Thoracic aorta (tissue), 2 donors: ENCODE measurements around the gene COL20A1. TPM values are rescaled to one million over a fixed set of nuclear protein-coding genes. Genes with fewer than 3 reads are reported as not detected.

Source experiments
- ATAC-seq: fragments of 150-250 bp; one replicate; pipeline ENCODE4 v1.8.0; 2017; ENCODE audit warnings: low read depth; ENCODE audit not compliant: insufficient number of reproducible peaks, low FRiP score
- DNase-seq: peaks from one replicate; pipeline ENCODE4 v3.0.0-alpha.2; 2020; ENCODE audit warnings: low spot score
- H3K27ac ChIP-seq, 2 donors: fragments of 200-600 bp; sonication (generic); 1 replicate in 1 of 2; 2 replicates in 1 of 2; pipeline ENCODE4 v1.5.1; 2016; ENCODE audit warnings: mild to moderate bottlenecking in 2 of 2, moderate library complexity in 2 of 2
- H3K27me3 ChIP-seq: fragments of 200-600 bp; sonication (generic); replicated peaks from 2 replicates; pipeline ENCODE4 v1.6.0; 2016; ENCODE audit warnings: mild to moderate bottlenecking; ENCODE audit not compliant: insufficient read depth
- H3K36me3 ChIP-seq: fragments of 200-600 bp; sonication (generic); one replicate; pipeline ENCODE4 v1.5.1; 2016
- H3K4me1 ChIP-seq, 2 donors: fragments of 200-600 bp; sonication (generic); 1 replicate in 1 of 2; 2 replicates in 1 of 2; pipeline versions ENCODE4 v1.5.1 to v1.6.0; 2016; ENCODE audit warnings: low read depth in 2 of 2, mild to moderate bottlenecking in 1 of 2; ENCODE audit not compliant: control insufficient read depth in 1 of 2
- H3K4me3 ChIP-seq: fragments of 200-600 bp; sonication (generic); 2 replicates; pipeline ENCODE4 v1.5.1; 2016; ENCODE audit warnings: mild to moderate bottlenecking
- H3K9me3 ChIP-seq: fragments of 200-600 bp; sonication (generic); 2 replicates; pipeline ENCODE4 v1.5.1; 2016
- CTCF ChIP-seq: fragments of 200-600 bp; sonication (generic); IDR thresholded peaks from one replicate; pipeline ENCODE4 v1.5.1; 2019; ENCODE audit warnings: antibody characterized with exemption
- total RNA-seq, 2 donors: library from RNA; depleted of rRNA; stranded (reverse); fragments of >200 nt; gene quantifications; one replicate each; pipeline versions ENCODE4 v1.1.0 to v1.2.3, GENCODE V29; 2016

The COL20A1 gene
- total RNA-seq, 2 donors from 2014 or later, result not detected

- H3K4me1 ChIP-seq, result no peaks in the 10 kb centered on the region
- no peaks in the 10 kb centered on the region for H3K27me3 ChIP-seq
- no peaks in the 10 kb centered on the region for H3K9me3 ChIP-seq
- TF ChIP-seq CTCF, result no peak
- DNase-seq, result no peak
- no peak overlapping the region for H3K27ac ChIP-seq
- no peak overlapping the region for H3K4me3 ChIP-seq
- H3K36me3 ChIP-seq, result no peaks in the 10 kb centered on the region
- ATAC-seq, result no peak
Observed at GRCh38 chr20:63261060-63261794, 31.8 kb upstream of the COL20A1 start.

GRCh38 chr20:63261795-63262528, 31.0 kb upstream of the COL20A1 start:
- TF ChIP-seq CTCF, result no peak
- Histone ChIP-seq H3K36me3 (no peaks in the 10 kb centered on the region), H3K27me3 (no peaks in the 10 kb centered on the region), H3K27ac (no peak overlapping the region), H3K9me3 (no peaks in the 10 kb centered on the region), H3K4me3 (no peak overlapping the region), H3K4me1 (no peaks in the 10 kb centered on the region)
- no peak for DNase-seq
- ATAC-seq, result no peak

- Histone ChIP-seq H3K4me1 (no peaks in the 10 kb centered on the region), H3K27ac (no peak overlapping the region), H3K9me3 (no peaks in the 10 kb centered on the region), H3K36me3 (no peaks in the 10 kb centered on the region), H3K4me3 (no peak overlapping the region), H3K27me3 (no peaks in the 10 kb centered on the region)
- no peak for TF ChIP-seq CTCF
- DNase-seq, result no peak
- ATAC-seq, result no peak
Observed at GRCh38 chr20:63262836-63263235, 30.1 kb upstream of the COL20A1 start.

DNA sequence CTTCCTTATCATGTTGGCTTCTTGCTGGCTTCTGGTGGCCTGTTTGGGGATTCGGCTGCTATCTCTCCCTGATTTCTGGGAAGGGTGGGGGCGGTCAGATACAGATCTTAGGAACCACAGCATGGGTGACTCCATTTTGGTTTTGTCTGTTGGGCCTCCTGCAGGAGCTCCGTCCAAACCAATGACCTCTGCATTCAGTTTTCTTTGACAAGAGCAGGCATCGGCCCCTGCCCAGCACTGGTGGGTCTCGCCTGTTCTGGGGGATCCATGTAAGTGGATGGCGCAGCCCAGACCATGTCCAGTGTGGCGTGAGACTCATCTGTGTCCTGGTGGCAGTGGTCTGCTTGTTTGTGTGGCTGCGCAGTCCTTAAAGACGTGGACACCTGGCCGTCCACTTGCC, 29.0 kb upstream of the COL20A1 start:
- DNase-seq (no peak), ATAC-seq (no peak)
- Histone ChIP-seq H3K27me3 (no peaks in the 10 kb centered on the region), H3K27ac (no peak overlapping the region), H3K9me3 (no peaks in the 10 kb centered on the region), H3K4me1 (no peaks in the 10 kb centered on the region), H3K4me3 (no peak overlapping the region), H3K36me3 (no peaks in the 10 kb centered on the region)
- TF ChIP-seq CTCF, result no peak

DNA sequence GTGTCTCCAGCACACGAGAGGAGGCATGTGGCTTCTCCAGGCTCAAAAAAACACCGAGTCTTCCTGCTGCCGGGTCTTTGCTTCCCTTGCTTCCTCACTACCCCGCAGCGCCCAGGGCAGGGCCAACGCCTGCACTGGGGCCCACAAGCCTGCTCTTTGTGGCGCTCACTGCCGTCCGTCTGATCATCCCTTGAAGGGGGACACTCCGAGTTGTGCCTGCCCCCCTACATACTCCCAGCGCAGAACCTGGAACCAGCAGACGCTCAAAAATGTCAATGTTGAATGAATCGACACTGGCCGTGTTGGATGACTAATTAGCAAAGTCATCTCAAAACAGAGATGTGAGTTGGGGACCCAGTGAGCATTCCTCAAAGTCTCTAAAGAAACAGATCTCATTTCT, 28.5 kb upstream of the COL20A1 start:
- H3K27ac ChIP-seq, result no peak overlapping the region
- H3K36me3 ChIP-seq, result no peaks in the 10 kb centered on the region
- no peaks in the 10 kb centered on the region for H3K27me3 ChIP-seq
- no peaks in the 10 kb centered on the region for H3K4me1 ChIP-seq
- TF ChIP-seq CTCF, result no peak
- ATAC-seq (no peak), DNase-seq (no peak)
- no peaks in the 10 kb centered on the region for H3K9me3 ChIP-seq
- H3K4me3 ChIP-seq, result no peak overlapping the region
